DND-41 (cell line): ENCODE data around the gene CNIH2.

ENCODE experiments used
- ATAC-seq: fragments of 200-7000 bp; cut with Tn5 transposase; 3 replicates; pipeline ENCODE4 v1.9.1; 2021; ENCODE audit warnings: low read depth; ENCODE audit not compliant: insufficient read depth
- DNase-seq: peaks from one replicate; pipeline ENCODE4 v3.0.0-alpha.2; 2020
- H2AFZ ChIP-seq: 2 replicates; pipeline ENCODE4 v1.6.0; 2012; ENCODE audit warnings: low read depth, low read length
- H3K27ac ChIP-seq: 2 replicates; pipeline ENCODE4 v1.5.1; 2012; ENCODE audit warnings: low read length, inconsistent platforms
- H3K27me3 ChIP-seq: fragments of 200-600 bp; sonication (generic); 2 replicates; pipeline ENCODE4 v1.6.0; 2012; ENCODE audit warnings: low read length, mild to moderate bottlenecking, inconsistent platforms; ENCODE audit not compliant: insufficient read depth, poor library complexity
- H3K36me3 ChIP-seq: 2 replicates; pipeline ENCODE4 v1.5.1; 2012; ENCODE audit warnings: low read length, inconsistent platforms; ENCODE audit not compliant: insufficient read depth
- H3K4me1 ChIP-seq: 2 replicates; pipeline ENCODE4 v1.5.1; 2012; ENCODE audit warnings: mild to moderate bottlenecking, low read length; ENCODE audit not compliant: insufficient read depth
- H3K4me2 ChIP-seq: 2 replicates; pipeline ENCODE4 v1.6.0; 2012; ENCODE audit warnings: mild to moderate bottlenecking, moderate library complexity, low read length, inconsistent platforms; ENCODE audit not compliant: insufficient read depth
- H3K4me3 ChIP-seq, 2 experiments: fragments of 200-600 bp in 1 of 2; shearing (Covaris generic) in 1 of 2; 2 replicates each; pipeline ENCODE4 v1.5.1; 2012 to 2016; ENCODE audit warnings: inconsistent platforms in 2 of 2, low read length in 2 of 2, mild to moderate bottlenecking in 2 of 2, low read depth in 1 of 2, moderate library complexity in 1 of 2
- H3K79me2 ChIP-seq: 2 replicates; pipeline ENCODE4 v1.6.0; 2012; ENCODE audit warnings: low read length, inconsistent platforms; ENCODE audit not compliant: insufficient read depth
- H3K9ac ChIP-seq: 2 replicates; pipeline ENCODE4 v1.6.0; 2012; ENCODE audit warnings: low read depth, mild to moderate bottlenecking, inconsistent platforms, low read length, moderate library complexity
- H3K9me3 ChIP-seq: 2 replicates; pipeline ENCODE4 v1.5.1; 2012; ENCODE audit warnings: low read length, moderate library complexity, mild to moderate bottlenecking, inconsistent platforms; ENCODE audit not compliant: insufficient read depth, severe bottlenecking
- H4K20me1 ChIP-seq: 2 replicates; pipeline ENCODE4 v1.6.0; 2012; ENCODE audit warnings: low read length; ENCODE audit not compliant: insufficient read depth
- EZH2 ChIP-seq: IDR thresholded peaks from 3 replicates; pipeline ENCODE4 v1.6.1; 2012; ENCODE audit warnings: borderline replicate concordance, low read depth, mild to moderate bottlenecking, moderate library complexity, low read length, inconsistent platforms; ENCODE audit not compliant: severe bottlenecking
- TF ChIP-seq, protein P1 (sequence below): IDR thresholded peaks from 2 replicates; pipeline ENCODE4 v1.5.1; 2012; ENCODE audit warnings: borderline replicate concordance, low read length, moderate library complexity, mild to moderate bottlenecking; ENCODE audit not compliant: poor library complexity, severe bottlenecking; ENCODE audit errors: extremely low read depth

CNIH2 gene

DNA sequence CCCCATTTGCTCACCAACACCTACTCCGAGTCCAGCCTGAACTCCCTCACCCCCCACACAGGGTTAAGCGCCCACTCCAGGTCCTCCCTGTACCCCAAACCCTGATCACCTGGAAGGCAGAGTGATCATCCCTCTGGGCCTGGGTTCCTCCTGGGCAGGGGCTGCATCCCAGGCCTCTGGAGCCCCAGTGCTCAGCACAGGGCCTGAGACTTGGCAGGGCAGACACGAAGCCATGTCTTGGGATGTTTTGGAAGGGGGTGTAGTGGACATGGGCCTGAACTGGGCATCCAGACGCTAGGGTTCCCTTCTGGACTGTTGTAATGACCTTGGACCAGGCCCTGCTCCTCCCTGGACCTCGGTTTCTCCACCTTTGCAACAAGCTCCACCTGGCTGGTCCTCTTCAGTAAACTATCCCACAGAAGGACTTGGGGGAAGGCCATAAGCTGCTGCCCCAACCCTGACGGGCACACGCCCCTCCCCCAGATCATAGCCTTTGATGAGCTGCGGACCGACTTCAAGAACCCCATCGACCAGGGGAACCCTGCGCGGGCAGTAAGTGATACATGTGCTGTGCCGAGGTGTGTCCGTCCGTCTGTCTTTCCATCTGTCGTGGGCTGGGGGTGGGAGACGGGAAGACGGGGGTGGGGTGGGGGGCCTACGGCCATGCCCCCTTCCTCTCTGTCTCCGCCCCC lies 3.9 kb downstream of the CNIH2 start:
- ATAC-seq, result no peak
- H3K9ac ChIP-seq, result no peak overlapping the region

DNA sequence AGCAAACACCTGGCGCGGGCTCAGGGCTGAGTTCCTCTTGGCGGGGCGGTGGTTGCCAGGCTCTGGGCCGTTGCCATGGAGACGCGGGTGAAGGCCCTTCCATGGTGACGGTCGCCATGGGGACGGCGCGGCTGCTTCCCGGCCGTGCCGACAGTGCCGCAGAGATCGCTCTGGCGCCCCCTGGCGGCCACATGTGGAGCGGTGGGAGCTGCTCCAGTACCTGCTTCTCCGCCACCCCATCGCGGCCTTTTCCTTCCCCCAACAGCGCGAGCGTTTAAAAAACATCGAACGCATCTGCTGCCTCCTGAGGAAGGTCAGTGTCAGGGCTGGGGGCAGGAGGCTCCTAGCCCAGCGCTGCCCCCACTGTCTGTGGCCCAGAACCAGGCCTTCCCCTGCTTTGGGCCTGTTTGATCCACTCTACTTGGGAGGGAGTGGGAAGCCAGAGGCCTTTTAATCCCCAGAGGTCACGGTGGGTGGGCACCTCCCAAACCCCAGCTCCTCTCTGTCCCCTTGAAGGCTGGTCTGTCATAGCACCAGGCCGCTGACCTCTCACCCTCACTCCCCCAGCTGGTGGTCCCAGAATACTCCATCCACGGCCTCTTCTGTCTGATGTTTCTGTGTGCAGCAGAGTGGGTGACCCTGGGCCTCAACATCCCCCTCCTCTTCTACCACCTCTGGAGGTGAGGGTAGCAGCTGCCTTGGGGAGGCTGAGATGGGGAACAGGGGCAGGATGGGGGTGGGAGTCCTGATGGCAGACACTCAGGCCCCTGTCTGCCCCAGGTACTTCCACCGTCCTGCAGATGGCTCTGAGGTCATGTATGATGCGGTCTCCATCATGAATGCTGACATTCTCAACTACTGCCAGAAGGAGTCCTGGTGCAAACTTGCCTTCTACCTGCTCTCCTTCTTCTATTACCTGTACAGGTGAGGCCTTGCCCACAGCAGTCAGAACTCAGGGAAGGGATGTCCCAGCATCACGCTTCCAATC lies 4.8 kb downstream of the CNIH2 start:
- no peaks in the 10 kb centered on the region for H3K36me3 ChIP-seq
- DNase-seq, result peak; percentile 99
- H3K27me3 ChIP-seq, result no peaks in the 10 kb centered on the region
- peak overlapping the region; percentile 8 for H3K9ac ChIP-seq
- no peak overlapping the region for H3K4me3 ChIP-seq
- TF ChIP-seq EZH2, result no peak
- TF ChIP-seq, protein P1, sequence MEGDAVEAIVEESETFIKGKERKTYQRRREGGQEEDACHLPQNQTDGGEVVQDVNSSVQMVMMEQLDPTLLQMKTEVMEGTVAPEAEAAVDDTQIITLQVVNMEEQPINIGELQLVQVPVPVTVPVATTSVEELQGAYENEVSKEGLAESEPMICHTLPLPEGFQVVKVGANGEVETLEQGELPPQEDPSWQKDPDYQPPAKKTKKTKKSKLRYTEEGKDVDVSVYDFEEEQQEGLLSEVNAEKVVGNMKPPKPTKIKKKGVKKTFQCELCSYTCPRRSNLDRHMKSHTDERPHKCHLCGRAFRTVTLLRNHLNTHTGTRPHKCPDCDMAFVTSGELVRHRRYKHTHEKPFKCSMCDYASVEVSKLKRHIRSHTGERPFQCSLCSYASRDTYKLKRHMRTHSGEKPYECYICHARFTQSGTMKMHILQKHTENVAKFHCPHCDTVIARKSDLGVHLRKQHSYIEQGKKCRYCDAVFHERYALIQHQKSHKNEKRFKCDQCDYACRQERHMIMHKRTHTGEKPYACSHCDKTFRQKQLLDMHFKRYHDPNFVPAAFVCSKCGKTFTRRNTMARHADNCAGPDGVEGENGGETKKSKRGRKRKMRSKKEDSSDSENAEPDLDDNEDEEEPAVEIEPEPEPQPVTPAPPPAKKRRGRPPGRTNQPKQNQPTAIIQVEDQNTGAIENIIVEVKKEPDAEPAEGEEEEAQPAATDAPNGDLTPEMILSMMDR, result peak; percentile 95
- peak overlapping the region; percentile 45 for H3K4me2 ChIP-seq
- H3K79me2 ChIP-seq, result peaks cover 4% of the 10 kb centered on the region
- peak overlapping the region; percentile 19; the same call in 1 of the 2 replicates for H2AFZ ChIP-seq
- no peaks in the 10 kb centered on the region for H3K9me3 ChIP-seq
- H3K27ac ChIP-seq, result peak overlapping the region; percentile 47; the same call in 1 of the 2 replicates
- peaks cover 26% of the 10 kb centered on the region for H3K4me1 ChIP-seq
- peak; percentile 89 for ATAC-seq
- H4K20me1 ChIP-seq, result peaks cover 41% of the 10 kb centered on the region

More for the DNA sequence above, 3.9 kb downstream of the CNIH2 start:
- Histone ChIP-seq H3K27me3 (no peaks in the 10 kb centered on the region), H2AFZ (no peak overlapping the region), H3K4me1 (peaks cover 26% of the 10 kb centered on the region), H3K9me3 (no peaks in the 10 kb centered on the region), H3K4me3 (no peak overlapping the region), H3K4me2 (no peak overlapping the region), H3K79me2 (no peaks in the 10 kb centered on the region; the same call in 1 of the 2 replicates), H3K36me3 (no peaks in the 10 kb centered on the region), H4K20me1 (peaks cover 45% of the 10 kb centered on the region), H3K27ac (no peak overlapping the region)
- DNase-seq, result no peak
- TF ChIP-seq EZH2, result no peak
- TF ChIP-seq, protein P1, result no peak

DNA sequence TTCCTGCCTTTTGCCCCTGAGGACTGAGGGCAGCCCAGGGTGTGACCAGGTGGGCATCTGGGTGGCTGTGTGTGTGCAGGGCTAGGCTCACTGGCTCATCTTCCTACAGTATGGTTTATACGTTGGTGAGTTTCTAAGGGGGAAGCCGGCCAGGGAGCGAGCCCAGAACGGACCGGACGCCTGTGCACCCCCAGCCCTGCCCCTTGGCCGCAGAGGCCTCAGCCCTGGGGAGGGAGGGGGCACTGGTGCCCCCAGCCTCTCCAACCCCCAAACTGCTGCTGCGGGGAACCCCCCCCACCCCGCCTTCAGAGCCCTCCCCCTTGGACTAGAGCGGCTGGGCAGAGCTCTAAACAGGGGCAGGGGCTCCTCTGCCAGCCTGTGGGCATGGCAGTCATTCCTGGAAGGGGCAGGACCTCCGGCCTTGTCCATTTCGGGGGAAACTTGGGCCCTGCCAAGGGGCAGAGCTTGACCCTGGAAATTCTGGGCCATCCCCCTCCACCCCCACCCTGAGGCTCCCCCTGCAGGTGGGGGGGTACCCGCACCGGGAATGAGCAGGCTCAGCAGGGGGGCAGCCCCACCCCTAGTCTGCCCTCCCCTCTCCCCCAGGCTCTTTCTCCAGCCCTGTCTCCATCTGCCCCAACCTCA lies 5.6 kb downstream of the CNIH2 start:
- no peak overlapping the region for H3K4me2 ChIP-seq
- ATAC-seq, result no peak
- peaks cover 45% of the 10 kb centered on the region for H4K20me1 ChIP-seq
- TF ChIP-seq EZH2, result no peak
- TF ChIP-seq, protein P1, result peak; percentile 2
- H3K4me1 ChIP-seq, result peaks cover 26% of the 10 kb centered on the region
- no peaks in the 10 kb centered on the region for H3K27me3 ChIP-seq
- no peak for DNase-seq
- no peak overlapping the region for H3K4me3 ChIP-seq
- H3K9ac ChIP-seq, result no peak overlapping the region
- no peaks in the 10 kb centered on the region for H3K36me3 ChIP-seq
- H3K27ac ChIP-seq, result no peak overlapping the region
- no peaks in the 10 kb centered on the region for H3K9me3 ChIP-seq
- H2AFZ ChIP-seq, result no peak overlapping the region
- H3K79me2 ChIP-seq, result peaks cover 12% of the 10 kb centered on the region
